ENCODE measurements around the gene DBF4B.
"Not testable (repeated sequence)": the region's sequence is repeated elsewhere in the genome, so short reads cannot be mapped to it uniquely, and the experiment has no call there.

The DBF4B gene, protein sequence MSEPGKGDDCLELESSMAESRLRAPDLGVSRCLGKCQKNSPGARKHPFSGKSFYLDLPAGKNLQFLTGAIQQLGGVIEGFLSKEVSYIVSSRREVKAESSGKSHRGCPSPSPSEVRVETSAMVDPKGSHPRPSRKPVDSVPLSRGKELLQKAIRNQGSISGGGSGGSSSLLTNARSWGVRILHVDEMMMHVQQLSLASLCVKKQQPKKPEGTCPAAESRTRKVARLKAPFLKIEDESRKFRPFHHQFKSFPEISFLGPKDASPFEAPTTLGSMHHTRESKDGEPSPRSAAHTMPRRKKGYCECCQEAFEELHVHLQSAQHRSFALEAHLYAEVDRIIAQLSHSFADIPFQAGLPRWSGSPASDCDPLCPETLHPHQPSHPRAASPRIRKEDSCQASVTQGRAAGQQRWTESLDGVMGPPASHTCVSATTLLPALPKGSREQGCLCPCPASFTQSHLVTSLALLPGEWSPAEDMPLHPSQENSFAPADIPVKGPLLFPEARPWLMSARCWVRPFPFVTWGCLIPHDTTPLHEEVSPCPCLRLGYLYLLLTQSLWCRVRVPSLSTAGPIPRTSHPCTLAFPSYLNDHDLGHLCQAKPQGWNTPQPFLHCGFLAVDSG

DNA sequence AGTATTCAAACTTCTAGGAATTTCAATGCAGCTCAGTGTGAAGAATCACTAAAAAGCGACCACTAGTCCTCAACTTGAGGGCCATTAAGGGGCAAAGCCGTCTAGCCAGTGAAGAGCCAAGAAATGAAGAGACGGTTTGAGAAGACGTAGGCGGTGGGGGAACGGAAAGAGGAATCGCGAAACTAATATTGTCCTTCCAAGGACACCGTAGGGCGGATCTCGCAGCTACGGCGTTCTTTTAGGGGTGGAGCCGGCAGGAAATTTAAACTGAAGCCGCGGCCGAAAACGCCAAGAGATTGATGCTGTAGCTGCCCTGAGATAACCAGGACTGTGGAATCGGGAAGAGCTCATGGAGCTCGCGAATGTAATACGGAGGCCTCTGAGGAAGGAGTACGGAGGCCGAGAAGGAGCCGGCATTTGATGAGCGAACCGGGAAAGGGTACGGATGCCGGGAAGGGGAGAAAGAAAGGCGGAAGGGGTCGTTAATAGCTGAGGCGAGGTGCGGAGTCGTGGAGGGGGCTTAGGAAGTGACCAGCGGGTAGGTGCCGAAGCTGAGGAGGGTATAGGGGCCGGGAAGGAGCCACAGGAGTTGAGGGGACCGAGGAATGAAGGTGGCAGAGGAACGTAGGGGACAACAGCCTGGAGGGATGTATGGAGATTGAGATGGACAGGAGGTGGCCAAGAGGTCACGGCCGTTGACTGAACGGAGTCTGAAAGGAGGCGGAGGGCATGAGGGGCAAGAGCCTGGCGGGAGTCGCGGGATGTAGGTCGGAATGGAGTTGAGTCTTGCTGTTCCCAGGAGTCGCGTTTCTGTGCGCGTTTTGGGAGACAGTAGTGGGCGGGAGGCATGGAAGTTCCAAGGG, at the start of gene DBF4B:
DBF4B (plus strand) TSS at position 265 of the 863 bp plus-strand sequence; CDS start at position 421, 156 bp downstream.
- FAIRE-seq, result peak; percentile 72
- peak; percentile 98 for DNase-seq (ENCODE audit: insufficient read length, low spot score)

GRCh38 chr17:44661835-44662234, 46.6 kb upstream of the DBF4B start:
- DNase-seq (ENCODE audit: insufficient read length, low spot score) (no peak), FAIRE-seq (no peak)

GRCh38 chr17:44663095-44663494, 45.4 kb upstream of the DBF4B start:
- FAIRE-seq (no peak), DNase-seq (ENCODE audit: insufficient read length, low spot score) (no peak)

DNA sequence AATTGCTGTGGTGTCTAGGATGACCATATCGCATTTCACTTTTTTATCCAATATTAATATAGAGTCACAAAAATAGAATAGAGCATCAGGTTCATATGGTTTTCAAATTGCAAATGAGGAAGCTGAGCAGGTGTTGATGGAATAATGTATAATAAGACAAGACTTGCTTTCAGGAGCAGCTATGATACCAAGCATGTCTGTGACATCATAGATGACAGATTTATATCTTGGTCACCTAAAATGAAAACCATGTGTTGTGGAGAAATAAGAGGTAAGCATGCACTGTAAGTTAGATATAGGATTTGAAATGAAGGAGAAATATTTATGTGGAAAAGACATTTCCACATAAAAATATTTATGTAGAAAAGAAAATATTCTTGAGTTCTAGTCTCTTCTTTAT, 43.6 kb upstream of the DBF4B start:
- FAIRE-seq (peak; percentile 57), DNase-seq (ENCODE audit: insufficient read length, low spot score) (no peak)

DNA sequence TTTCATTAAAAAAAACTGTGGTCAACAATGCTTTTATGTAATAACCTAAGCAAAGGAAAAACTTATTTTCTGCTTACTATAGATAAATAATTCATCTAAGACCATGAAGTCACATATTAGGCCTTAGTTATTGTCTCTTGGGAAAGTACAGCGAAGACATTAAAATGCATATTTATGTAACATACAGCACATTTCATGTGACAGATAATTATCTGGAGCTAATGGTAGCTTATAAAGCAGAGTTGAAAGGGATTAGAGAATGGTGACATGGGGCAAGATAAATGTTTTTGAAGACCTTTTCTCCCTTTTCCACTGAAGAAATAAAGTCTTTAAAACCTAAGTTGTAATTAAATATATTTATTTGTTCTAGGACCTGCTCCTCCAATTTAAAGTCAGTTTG, 42.5 kb upstream of the DBF4B start:
- DNase-seq (ENCODE audit: insufficient read length, low spot score), result no peak
- no peak for FAIRE-seq

- FAIRE-seq, result no peak
- no peak for DNase-seq (ENCODE audit: insufficient read length, low spot score)
Measured at GRCh38 chr17:44672479-44673093, 35.9 kb upstream of the DBF4B start.

DNA sequence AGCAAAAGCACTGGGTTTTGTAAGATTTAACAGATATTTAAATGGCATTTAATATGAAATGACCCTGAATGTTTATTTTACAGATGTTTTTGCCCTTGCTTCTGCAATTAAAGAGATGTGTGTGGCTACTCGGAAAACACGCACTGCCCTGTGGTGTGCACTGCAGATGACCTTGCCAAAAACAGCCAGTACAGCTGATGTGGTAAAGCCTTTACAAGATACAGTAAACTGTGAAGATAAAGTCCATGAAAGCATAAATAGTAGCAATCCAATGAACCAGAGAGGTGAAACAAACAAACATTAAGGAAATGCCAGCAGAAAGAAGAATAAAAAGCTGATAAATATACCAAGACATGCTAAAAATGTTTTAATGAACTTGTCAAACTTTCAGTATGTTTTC, 34.6 kb upstream of the DBF4B start:
- DNase-seq (ENCODE audit: insufficient read length, low spot score) (no peak), FAIRE-seq (peak; percentile 31)

DNA sequence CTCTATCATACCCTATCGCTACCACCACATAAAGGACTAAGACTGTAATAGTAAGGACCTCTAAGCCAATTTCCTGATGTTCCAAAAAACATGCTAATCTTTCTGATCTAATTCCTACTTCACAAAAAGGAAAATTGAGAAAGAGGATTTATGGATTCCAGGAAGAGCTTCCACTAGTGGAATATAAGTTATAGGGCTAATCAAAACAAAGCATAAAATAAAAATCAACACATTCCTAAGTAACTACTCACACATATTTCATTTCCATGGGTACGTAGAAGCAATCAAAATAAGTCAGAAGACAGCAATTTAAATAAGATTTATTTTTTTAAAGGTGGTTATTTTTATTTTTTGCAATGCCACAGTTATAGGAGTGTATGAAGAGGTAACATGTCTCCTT, 31.3 kb upstream of the DBF4B start:
- FAIRE-seq (no peak), DNase-seq (ENCODE audit: insufficient read length, low spot score) (peak; percentile 59)

- FAIRE-seq; DNase-seq (ENCODE audit: insufficient read length, low spot score): not testable (repeated sequence)
Measured at GRCh38 chr17:44683303-44683702, 25.2 kb upstream of the DBF4B start.

DNA sequence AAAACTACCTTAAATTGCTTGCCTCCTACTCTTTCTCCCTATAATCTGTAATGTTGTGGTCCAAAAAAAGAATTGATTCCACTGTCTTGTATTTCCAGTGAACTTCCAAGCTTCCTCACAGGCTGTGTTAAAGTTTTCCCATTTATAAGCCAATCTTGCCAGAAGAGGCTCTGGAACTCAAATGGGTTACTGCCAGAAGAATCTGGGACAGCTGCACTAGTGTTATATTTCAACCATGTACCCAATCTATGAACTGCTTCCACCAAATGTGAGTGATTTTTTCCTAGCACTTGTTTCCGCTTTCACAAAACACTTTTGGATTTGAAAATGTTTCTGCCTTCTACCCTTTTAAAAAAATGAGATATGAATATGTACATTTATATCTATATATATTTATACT, 20.7 kb upstream of the DBF4B start:
- DNase-seq (ENCODE audit: insufficient read length, low spot score), result no peak
- no peak for FAIRE-seq

DNA sequence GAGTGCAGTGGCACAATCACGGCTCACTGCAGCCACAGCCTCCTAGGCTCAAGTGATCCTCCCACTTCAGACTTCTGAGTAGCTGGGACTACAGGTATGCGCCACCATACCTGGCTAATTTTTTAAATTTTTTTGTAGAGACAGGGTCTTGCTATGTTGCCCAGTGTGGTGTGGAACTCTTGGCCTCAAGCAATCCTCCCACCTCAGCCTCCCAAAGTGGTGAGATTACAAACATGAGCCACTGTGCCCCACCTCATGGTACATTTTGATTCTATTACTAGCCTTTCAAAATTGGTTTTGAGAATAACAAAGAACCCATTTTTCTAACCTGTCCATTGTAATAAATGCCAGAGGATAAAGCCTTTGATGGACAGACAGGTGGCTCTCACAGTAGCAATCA, 20.3 kb upstream of the DBF4B start:
- no peak for DNase-seq (ENCODE audit: insufficient read length, low spot score)
- no peak for FAIRE-seq

DNA sequence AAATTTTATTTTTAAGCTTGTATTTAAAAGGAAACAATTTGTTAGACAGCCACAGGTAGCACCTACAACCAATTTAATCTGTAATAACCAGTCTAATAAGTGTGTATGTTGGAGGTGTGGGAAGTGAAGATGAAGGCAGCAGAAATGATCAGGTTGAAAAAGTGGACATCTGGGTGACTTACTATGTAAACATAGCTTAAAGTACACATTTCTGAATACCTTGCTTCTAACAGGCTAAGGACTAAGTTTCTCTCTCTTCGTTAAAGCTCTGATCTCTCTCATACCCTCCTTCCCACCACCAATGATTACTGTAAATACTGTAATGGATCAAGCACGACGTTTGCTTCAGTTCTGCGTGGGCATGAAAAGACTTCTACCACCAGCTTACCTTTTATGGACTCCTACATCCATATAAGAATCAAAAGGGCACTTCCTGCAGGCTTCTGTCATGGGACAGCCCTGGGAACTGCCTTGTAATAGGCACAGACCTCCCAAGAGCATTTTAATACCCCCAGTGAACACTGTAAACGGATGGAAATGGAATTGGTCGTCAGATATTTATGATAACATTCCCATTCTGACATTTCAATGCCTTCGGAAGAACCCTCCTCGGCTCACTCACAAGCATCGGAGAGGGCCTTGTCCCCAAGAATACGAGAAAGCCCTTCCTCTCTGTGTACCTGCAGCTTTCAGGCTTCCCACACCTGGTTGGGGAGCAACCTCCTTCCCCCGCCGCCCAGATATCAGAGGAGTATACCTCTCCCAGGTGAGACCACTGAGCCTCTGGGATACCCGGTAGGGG, 19.6 kb upstream of the DBF4B start:
- FAIRE-seq, result no peak
- DNase-seq (ENCODE audit: insufficient read length, low spot score), result peak; percentile 22

DNA sequence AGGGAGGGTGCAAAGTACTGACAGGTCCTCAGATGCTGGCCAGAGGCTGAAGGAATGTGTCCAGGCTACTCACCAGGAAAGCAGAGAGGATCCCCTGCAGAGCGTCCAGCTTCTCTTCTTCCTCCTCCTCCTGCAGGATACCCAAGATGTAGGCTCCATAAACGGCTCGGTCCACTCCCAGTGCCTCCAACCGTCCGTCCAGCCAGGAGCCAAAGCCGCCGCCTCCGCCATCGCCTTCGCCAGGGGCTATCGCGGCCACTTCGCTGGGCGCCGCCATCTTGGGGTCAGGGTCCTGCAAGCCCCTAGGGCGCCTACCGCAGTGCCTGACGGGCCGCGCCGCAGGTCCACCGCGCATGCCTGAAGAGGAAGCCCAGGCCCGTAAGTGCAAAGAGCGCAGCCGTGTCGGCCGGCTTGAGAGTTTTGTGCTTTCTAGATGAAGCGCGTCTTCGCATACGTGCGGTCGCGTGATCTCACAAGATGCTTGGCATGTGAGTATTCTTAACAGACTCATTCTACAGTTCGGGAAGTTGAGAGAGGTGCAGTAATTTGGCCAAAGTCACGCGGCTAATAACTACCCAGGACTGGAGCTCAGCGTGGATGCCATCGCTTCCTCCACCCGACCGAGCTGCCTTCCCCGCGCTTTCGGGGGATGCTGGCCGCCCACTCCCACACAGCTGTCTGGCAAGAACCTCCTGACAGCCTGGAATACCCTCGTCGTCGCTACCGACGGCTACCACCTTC, 18.8 kb upstream of the DBF4B start, which contains the start of gene CCDC43:
CCDC43 (minus strand) TSS at position 300 of the 741 bp plus-strand sequence; CDS start at position 277, 23 bp downstream.
- FAIRE-seq, result peak; percentile 97
- peak; percentile 98 for DNase-seq (ENCODE audit: insufficient read length, low spot score)

DNA sequence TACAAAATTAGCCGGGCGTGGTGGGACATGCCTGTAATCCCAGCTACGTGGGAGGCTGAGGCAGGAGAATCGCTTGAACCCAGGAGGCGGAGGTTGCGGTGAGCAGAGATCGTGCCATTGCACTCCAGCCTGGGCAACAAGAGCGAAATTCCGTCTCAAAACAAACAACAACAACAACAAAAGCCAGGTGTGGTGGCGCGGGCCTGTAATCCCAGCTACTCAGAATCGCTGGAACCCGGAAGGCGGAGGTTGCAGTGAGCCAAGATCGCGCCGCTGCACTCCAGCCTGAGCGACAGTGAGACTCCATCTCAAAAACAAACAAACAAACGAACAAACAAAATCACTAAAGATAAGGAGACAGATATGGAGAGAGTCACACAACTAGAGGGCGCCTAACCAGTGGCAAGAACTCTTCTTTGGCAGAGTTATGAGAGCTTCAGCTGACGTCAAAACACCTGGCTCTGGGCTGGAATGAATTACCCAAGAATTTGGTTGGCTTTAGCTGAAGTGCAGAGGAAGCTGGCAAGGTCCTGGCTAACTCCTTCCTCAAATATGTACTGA, 17.6 kb upstream of the DBF4B start:
- peak; percentile 52 for DNase-seq (ENCODE audit: insufficient read length, low spot score)
- not testable (repeated sequence) for FAIRE-seq

GRCh38 chr17:44693609-44694008, 14.9 kb upstream of the DBF4B start:
- DNase-seq (ENCODE audit: insufficient read length, low spot score) (no peak), FAIRE-seq (no peak)

GRCh38 chr17:44700288-44700687, 8.2 kb upstream of the DBF4B start:
- DNase-seq (ENCODE audit: insufficient read length, low spot score); FAIRE-seq: not testable (repeated sequence)

- no peak for DNase-seq (ENCODE audit: insufficient read length, low spot score)
- FAIRE-seq, result no peak
Measured at GRCh38 chr17:44707755-44708400, 587 bp upstream of the DBF4B start.

GRCh38 chr17:44719444-44719843, 11.0 kb downstream of the DBF4B start:
- FAIRE-seq, result no peak
- DNase-seq (ENCODE audit: insufficient read length, low spot score), result no peak
